ENCODE data around the gene DLX1. TPM values are rescaled to one million over a fixed set of nuclear protein-coding genes. Genes with fewer than 3 reads are reported as not detected.

DLX1 gene
- total RNA-seq, 4 donors from 2014 or later = 0.19 to 1.6 (median 0.44) TPM; not detected in 1

DNA sequence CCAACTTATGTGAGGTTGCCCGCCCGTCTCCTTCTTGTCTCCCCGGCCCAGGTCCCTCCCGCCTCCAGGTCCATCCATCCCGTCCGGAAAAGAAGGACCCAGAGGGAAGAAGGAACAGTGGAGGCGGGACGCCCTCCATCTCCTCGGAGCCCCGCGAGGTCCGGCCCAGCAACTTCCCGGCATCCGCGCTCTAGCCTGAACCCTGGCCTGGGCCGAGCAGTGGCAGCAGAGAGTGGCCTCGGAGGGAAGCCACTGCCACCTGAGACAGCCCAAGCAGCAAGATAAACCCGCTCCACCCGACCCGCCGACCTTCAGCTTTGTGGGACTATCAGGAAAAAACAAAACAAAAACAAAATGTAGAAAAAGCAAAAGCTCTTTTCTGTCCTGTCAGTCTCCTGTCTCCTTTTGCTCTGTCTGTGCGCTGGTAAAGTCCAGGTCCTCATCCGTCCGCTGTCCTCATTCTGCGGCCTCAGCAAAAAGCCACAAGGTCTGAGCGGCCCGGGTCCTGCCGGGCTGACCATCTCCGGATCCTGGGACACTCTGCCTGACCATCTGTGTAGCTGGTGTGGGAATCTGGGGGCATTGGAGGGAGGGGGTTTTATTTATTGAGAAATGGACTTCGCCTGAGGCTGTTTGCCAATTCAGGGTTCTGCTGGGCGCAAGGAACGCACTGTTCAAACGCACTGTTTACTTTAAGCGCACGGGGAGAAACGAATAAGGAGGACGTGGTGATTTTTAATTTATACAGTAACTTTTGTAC is 3.1 kb downstream of the DLX1 start:
- no peak for DNase-seq (ENCODE audit: low spot score in 2 of 2)
- H3K27me3 ChIP-seq = peaks cover 100% of the 10 kb centered on the region
- H3K27ac ChIP-seq = no peak overlapping the region
- H3K4me1 ChIP-seq = peaks cover 40% of the 10 kb centered on the region
- TF ChIP-seq EP300 (IDR thresholded peaks at IDR 0.05) = no peak
- TF ChIP-seq POLR2AphosphoS5 (IDR thresholded peaks at IDR 0.05) = no peak
- no peak for TF ChIP-seq POLR2A (IDR thresholded peaks at IDR 0.05)
- no peak for TF ChIP-seq CTCF (IDR thresholded peaks at IDR 0.05)
- no peaks in the 10 kb centered on the region for H3K36me3 ChIP-seq
- H3K9me3 ChIP-seq = no peaks in the 10 kb centered on the region
- H3K4me3 ChIP-seq = no peak overlapping the region
- WGBS = 32% methylated on average over 22 of the region's 37 CpGs

GRCh38 chr2:172089005-172089504 is 3.7 kb downstream of the DLX1 start:
- DNase-seq (ENCODE audit: low spot score in 2 of 2) = no peak
- H3K27me3 ChIP-seq = peaks cover 100% of the 10 kb centered on the region

GRCh38 chr2:172089633-172090032 is 4.3 kb downstream of the DLX1 start:
- H3K36me3 ChIP-seq = no peaks in the 10 kb centered on the region
- H3K9me3 ChIP-seq = no peaks in the 10 kb centered on the region
- TF ChIP-seq POLR2A (IDR thresholded peaks at IDR 0.05) (no peak), POLR2AphosphoS5 (IDR thresholded peaks at IDR 0.05) (no peak), CTCF (IDR thresholded peaks at IDR 0.05) (no peak), EP300 (IDR thresholded peaks at IDR 0.05) (no peak)
- peak in 1 of 2 donors; percentile 19 for DNase-seq (ENCODE audit: low spot score in 2 of 2)
- no peak overlapping the region for H3K4me3 ChIP-seq
- H3K4me1 ChIP-seq = peaks cover 38% of the 10 kb centered on the region
- H3K27ac ChIP-seq = no peak overlapping the region
- H3K27me3 ChIP-seq = peaks cover 100% of the 10 kb centered on the region
- WGBS = 69% methylated on average over 7 of the region's 7 CpGs

More at GRCh38 chr2:172089005-172089504, 3.7 kb downstream of the DLX1 start:
- H3K36me3 ChIP-seq = no peaks in the 10 kb centered on the region
- H3K4me1 ChIP-seq = peaks cover 38% of the 10 kb centered on the region
- TF ChIP-seq POLR2AphosphoS5 (IDR thresholded peaks at IDR 0.05) (no peak), EP300 (IDR thresholded peaks at IDR 0.05) (no peak), POLR2A (IDR thresholded peaks at IDR 0.05) (no peak), CTCF (IDR thresholded peaks at IDR 0.05) (no peak)
- no peak overlapping the region for H3K27ac ChIP-seq
- no peaks in the 10 kb centered on the region for H3K9me3 ChIP-seq
- WGBS = 50% methylated on average over 10 of the region's 10 CpGs
- H3K4me3 ChIP-seq = no peak overlapping the region

DNA sequence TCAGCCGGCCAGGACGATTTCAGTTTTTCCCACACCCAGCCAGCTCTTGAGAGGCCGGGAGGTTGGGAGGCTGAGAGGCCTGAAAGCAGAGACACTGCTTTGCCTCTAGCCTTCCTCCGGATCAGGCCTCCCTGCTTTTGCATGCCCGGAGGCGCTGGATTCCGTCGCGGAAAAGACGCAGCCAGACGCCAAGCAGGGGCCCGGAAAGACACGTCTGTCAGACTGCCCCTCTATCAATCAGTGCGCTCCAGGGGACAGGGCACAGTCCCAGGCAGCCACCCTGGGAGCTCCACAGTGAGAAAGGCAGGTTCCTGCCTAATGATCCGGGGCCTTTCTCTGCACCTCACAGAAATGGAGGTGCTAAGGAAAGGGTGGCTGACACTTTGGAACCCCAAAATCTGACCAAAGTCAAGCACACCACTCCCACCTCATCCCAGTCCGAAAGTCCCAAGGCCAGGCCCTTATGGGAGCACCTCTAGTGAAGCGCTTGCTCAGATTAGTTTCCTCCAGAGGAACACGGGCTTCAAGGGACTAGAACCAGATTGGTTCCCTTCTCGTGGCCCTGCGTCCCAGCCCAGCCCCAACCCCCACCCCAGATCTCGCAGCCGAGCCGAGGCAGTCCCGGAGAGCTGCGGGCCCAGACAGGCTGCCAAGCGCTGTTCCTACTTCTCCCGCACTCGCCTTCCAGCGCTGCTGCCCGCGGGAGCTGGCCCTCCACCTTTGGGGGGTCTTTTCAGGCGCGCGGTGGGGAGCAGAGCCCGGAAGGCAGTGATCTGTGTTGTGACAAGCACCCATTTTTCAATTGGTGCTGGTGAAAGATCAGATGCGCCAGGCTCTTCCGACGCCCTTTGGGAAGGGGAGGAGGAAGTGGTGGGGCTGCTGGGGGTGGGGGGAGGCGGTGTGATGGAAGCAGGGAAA is 5.0 kb downstream of the DLX1 start:
- TF ChIP-seq POLR2A (IDR thresholded peaks at IDR 0.05) = no peak
- TF ChIP-seq CTCF (IDR thresholded peaks at IDR 0.05) = no peak
- no peak for TF ChIP-seq POLR2AphosphoS5 (IDR thresholded peaks at IDR 0.05)
- no peak for TF ChIP-seq EP300 (IDR thresholded peaks at IDR 0.05)
- WGBS = 31% methylated on average over 15 of the region's 39 CpGs

More for the DNA sequence above, 5.0 kb downstream of the DLX1 start:
- Histone ChIP-seq H3K27me3 (peaks cover 100% of the 10 kb centered on the region), H3K4me3 (no peak overlapping the region), H3K4me1 (peaks cover 38% of the 10 kb centered on the region), H3K36me3 (no peaks in the 10 kb centered on the region), H3K27ac (no peak overlapping the region), H3K9me3 (no peaks in the 10 kb centered on the region)
- DNase-seq (ENCODE audit: low spot score in 2 of 2) = peak in 1 of 2 donors; percentile 41
